Hematopoietic multipotent progenitor cell treated with erythropoietin and hydrocortisone succinate and interleukin-3 and kit ligand, for 4 days (in vitro differentiated cells): ENCODE results near the gene BCL2L2.
A peak's percentile ranks its signal among the peaks of the same experiment; 100 is the strongest.

ENCODE experiments used
- DNase-seq: peaks from one replicate; pipeline ENCODE4 v3.0.0-alpha.2; 2015

Gene BCL2L2

GRCh38 chr14:23299986-23300686, 6.5 kb upstream of the BCL2L2 start:
- DNase-seq = peak; percentile 22

GRCh38 chr14:23300687-23301223, 5.9 kb upstream of the BCL2L2 start:
- peak; percentile 28 for DNase-seq

- DNase-seq = peak; percentile 99
Measured at GRCh38 chr14:23301288-23301968, 5.2 kb upstream of the BCL2L2 start.

- DNase-seq = no peak
Measured at GRCh38 chr14:23301969-23302289, 4.7 kb upstream of the BCL2L2 start.

GRCh38 chr14:23302290-23303225, 4.1 kb upstream of the BCL2L2 start, which contains the start of gene PPP1R3E:
Gene PPP1R3E, minus strand, starts transcription at chr14:23302859. Its CDS starts 283 bp downstream, at chr14:23302576.
- DNase-seq = peak; percentile 87

GRCh38 chr14:23307146-23307530, 505 bp downstream of the BCL2L2 start:
- DNase-seq = no peak

- DNase-seq = no peak
Measured at GRCh38 chr14:23307687-23308644, 1.3 kb downstream of the BCL2L2 start.

- no peak for DNase-seq
Measured at GRCh38 chr14:23308721-23309445, 2.2 kb downstream of the BCL2L2 start.

- no peak for DNase-seq
Measured at GRCh38 chr14:23310546-23310945, 3.9 kb downstream of the BCL2L2 start.

GRCh38 chr14:23316300-23316699, 9.7 kb downstream of the BCL2L2 start:
- DNase-seq = no peak

- no peak for DNase-seq
Measured at GRCh38 chr14:23319746-23320583, 13.3 kb downstream of the BCL2L2 start.

GRCh38 chr14:23320584-23321571, 14.2 kb downstream of the BCL2L2 start, which contains the start of gene PABPN1:
Gene PABPN1, plus strand, starts transcription at chr14:23321457. Its CDS starts 13 bp downstream, at chr14:23321470.
- DNase-seq = peak; percentile 100

- DNase-seq = peak; percentile 65
Measured at GRCh38 chr14:23321572-23322547, 15.2 kb downstream of the BCL2L2 start.

GRCh38 chr14:23322568-23323517, 16.2 kb downstream of the BCL2L2 start:
- no peak for DNase-seq

GRCh38 chr14:23323838-23324454, 17.3 kb downstream of the BCL2L2 start:
- no peak for DNase-seq

- DNase-seq = no peak
Measured at GRCh38 chr14:23324455-23324846, 17.8 kb downstream of the BCL2L2 start.
